Thymus (tissue), 2 donors: Measurements from ENCODE around the gene C19orf85. TPM values are rescaled to one million over a fixed set of nuclear protein-coding genes. Genes with fewer than 3 reads are reported as not detected.

Experiments
- polyA plus RNA-seq: library from polyadenylated mRNA; stranded (reverse); fragments of 200-250 nt; gene quantifications from one replicate; pipeline ENCODE4 v1.2.3, GENCODE V29; 2013
- total RNA-seq: library from RNA; stranded (reverse); fragments of 120-200 nt; gene quantifications from one replicate; pipeline ENCODE4 v1.2.4, GENCODE V29; 2013
- donor health status: healthy.

C19orf85 gene
- total and polyA plus RNA-seq, 2 donors = not detected

Other genes starting within 250 kb of the C19orf85 start
- gene TMEM86B, start 236.0 kb downstream of the C19orf85 start, total RNA-seq = 1.7 TPM
- 39.7 TPM for gene TMEM86B, start 236.0 kb downstream of the C19orf85 start, polyA plus RNA-seq
- 36.0 TPM for gene PPP6R1, start 205.7 kb downstream of the C19orf85 start, total RNA-seq
- gene PPP6R1, start 205.7 kb downstream of the C19orf85 start, polyA plus RNA-seq = 48.5 TPM
- 16.4 TPM for gene HSPBP1, start 184.6 kb downstream of the C19orf85 start, total RNA-seq
- 21.8 TPM for gene HSPBP1, start 184.6 kb downstream of the C19orf85 start, polyA plus RNA-seq
- gene BRSK1, start 180.8 kb downstream of the C19orf85 start, total RNA-seq = 3.1 TPM
- gene BRSK1, start 180.8 kb downstream of the C19orf85 start, polyA plus RNA-seq = 2.9 TPM
- 0.76 TPM for gene TMEM150B, start 139.4 kb downstream of the C19orf85 start, total RNA-seq
- gene TMEM150B, start 139.4 kb downstream of the C19orf85 start, polyA plus RNA-seq = 2.0 TPM
- 7.7 TPM for gene KMT5C, start 124.9 kb downstream of the C19orf85 start, total RNA-seq
- 23.5 TPM for gene KMT5C, start 124.9 kb downstream of the C19orf85 start, polyA plus RNA-seq
- gene COX6B2, start 110.0 kb downstream of the C19orf85 start, total RNA-seq = 2.6 TPM
- 40.4 TPM for gene COX6B2, start 110.0 kb downstream of the C19orf85 start, polyA plus RNA-seq
- not detected for gene GARIN5B, start 101.5 kb downstream of the C19orf85 start, total RNA-seq
- 0.05 TPM for gene GARIN5B, start 101.5 kb downstream of the C19orf85 start, polyA plus RNA-seq
- 0.38 TPM for gene IL11, start 94.3 kb downstream of the C19orf85 start, total RNA-seq
- 1.5 TPM for gene IL11, start 94.3 kb downstream of the C19orf85 start, polyA plus RNA-seq
- 0.14 TPM for gene TMEM190, start 87.9 kb downstream of the C19orf85 start, total RNA-seq
- 3.4 TPM for gene TMEM190, start 87.9 kb downstream of the C19orf85 start, polyA plus RNA-seq
- 2.5 TPM for gene TMEM238, start 80.5 kb downstream of the C19orf85 start, total RNA-seq
- gene TMEM238, start 80.5 kb downstream of the C19orf85 start, polyA plus RNA-seq = 0.23 TPM
- 667 TPM for gene RPL28, start 78.8 kb downstream of the C19orf85 start, total RNA-seq
- gene RPL28, start 78.8 kb downstream of the C19orf85 start, polyA plus RNA-seq = 2,578 TPM
- gene UBE2S, start 57.0 kb downstream of the C19orf85 start, total RNA-seq = 120 TPM
- 14.6 TPM for gene UBE2S, start 57.0 kb downstream of the C19orf85 start, polyA plus RNA-seq
- 0.05 TPM for gene SHISA7, start 21.5 kb downstream of the C19orf85 start, total RNA-seq
- gene SHISA7, start 21.5 kb downstream of the C19orf85 start, polyA plus RNA-seq = 0.11 TPM
- gene ISOC2, start 3.1 kb downstream of the C19orf85 start, total RNA-seq = 26.4 TPM
- gene ISOC2, start 3.1 kb downstream of the C19orf85 start, polyA plus RNA-seq = 24.8 TPM
- gene ZNF628, start 11.9 kb upstream of the C19orf85 start, total RNA-seq = 1.1 TPM
- gene ZNF628, start 11.9 kb upstream of the C19orf85 start, polyA plus RNA-seq = 4.8 TPM
- gene NAT14, start 20.4 kb upstream of the C19orf85 start, total RNA-seq = 116 TPM
- 58.2 TPM for gene NAT14, start 20.4 kb upstream of the C19orf85 start, polyA plus RNA-seq
- 0.80 TPM for gene SSC5D, start 23.7 kb upstream of the C19orf85 start, total RNA-seq
- gene SSC5D, start 23.7 kb upstream of the C19orf85 start, polyA plus RNA-seq = 1.8 TPM
- not detected for gene SBK2, start 72.4 kb upstream of the C19orf85 start, total RNA-seq
- gene SBK2, start 72.4 kb upstream of the C19orf85 start, polyA plus RNA-seq = not detected
- not detected for gene SBK3, start 80.8 kb upstream of the C19orf85 start, total RNA-seq
- 0.11 TPM for gene SBK3, start 80.8 kb upstream of the C19orf85 start, polyA plus RNA-seq
- gene ZNF579, start 116.1 kb upstream of the C19orf85 start, total RNA-seq = 2.3 TPM
- gene ZNF579, start 116.1 kb upstream of the C19orf85 start, polyA plus RNA-seq = 5.5 TPM
- 4.6 TPM for gene FIZ1, start 134.8 kb upstream of the C19orf85 start, total RNA-seq
- 11.9 TPM for gene FIZ1, start 134.8 kb upstream of the C19orf85 start, polyA plus RNA-seq
- gene ZNF524, start 135.5 kb upstream of the C19orf85 start, total RNA-seq = 13.3 TPM
- gene ZNF524, start 135.5 kb upstream of the C19orf85 start, polyA plus RNA-seq = 25.0 TPM
- 0.85 TPM for gene ZNF865, start 140.9 kb upstream of the C19orf85 start, total RNA-seq
- 7.2 TPM for gene ZNF865, start 140.9 kb upstream of the C19orf85 start, polyA plus RNA-seq
- gene ZNF784, start 159.8 kb upstream of the C19orf85 start, total RNA-seq = 2.7 TPM
- gene ZNF784, start 159.8 kb upstream of the C19orf85 start, polyA plus RNA-seq = 5.4 TPM
- gene ZNF580, start 176.3 kb upstream of the C19orf85 start, total RNA-seq = 6.4 TPM
- 32.9 TPM for gene ZNF580, start 176.3 kb upstream of the C19orf85 start, polyA plus RNA-seq
- 19.0 TPM for gene ZNF581, start 178.9 kb upstream of the C19orf85 start, total RNA-seq
- gene ZNF581, start 178.9 kb upstream of the C19orf85 start, polyA plus RNA-seq = 22.9 TPM
- gene CCDC106, start 183.5 kb upstream of the C19orf85 start, total RNA-seq = 6.2 TPM
- 17.2 TPM for gene CCDC106, start 183.5 kb upstream of the C19orf85 start, polyA plus RNA-seq
- 137 TPM for gene U2AF2, start 190.3 kb upstream of the C19orf85 start, total RNA-seq
- 123 TPM for gene U2AF2, start 190.3 kb upstream of the C19orf85 start, polyA plus RNA-seq
- gene EPN1, start 210.5 kb upstream of the C19orf85 start, total RNA-seq = 9.9 TPM
- gene EPN1, start 210.5 kb upstream of the C19orf85 start, polyA plus RNA-seq = 34.6 TPM